HG03175 (cell line): ENCODE results near the gene PDCD2L.
"Not testable (repeated sequence)": the region's sequence is repeated elsewhere in the genome, so short reads cannot be mapped to it uniquely, and the experiment has no call there.

Source experiments
- ATAC-seq: cut with Tn5 transposase; IDR thresholded peaks from one replicate; pipeline ENCODE4 v1.9.1; 2021; ENCODE audit warnings: mild to moderate bottlenecking, moderate library complexity; ENCODE audit not compliant: unreplicated experiment

Gene PDCD2L

DNA sequence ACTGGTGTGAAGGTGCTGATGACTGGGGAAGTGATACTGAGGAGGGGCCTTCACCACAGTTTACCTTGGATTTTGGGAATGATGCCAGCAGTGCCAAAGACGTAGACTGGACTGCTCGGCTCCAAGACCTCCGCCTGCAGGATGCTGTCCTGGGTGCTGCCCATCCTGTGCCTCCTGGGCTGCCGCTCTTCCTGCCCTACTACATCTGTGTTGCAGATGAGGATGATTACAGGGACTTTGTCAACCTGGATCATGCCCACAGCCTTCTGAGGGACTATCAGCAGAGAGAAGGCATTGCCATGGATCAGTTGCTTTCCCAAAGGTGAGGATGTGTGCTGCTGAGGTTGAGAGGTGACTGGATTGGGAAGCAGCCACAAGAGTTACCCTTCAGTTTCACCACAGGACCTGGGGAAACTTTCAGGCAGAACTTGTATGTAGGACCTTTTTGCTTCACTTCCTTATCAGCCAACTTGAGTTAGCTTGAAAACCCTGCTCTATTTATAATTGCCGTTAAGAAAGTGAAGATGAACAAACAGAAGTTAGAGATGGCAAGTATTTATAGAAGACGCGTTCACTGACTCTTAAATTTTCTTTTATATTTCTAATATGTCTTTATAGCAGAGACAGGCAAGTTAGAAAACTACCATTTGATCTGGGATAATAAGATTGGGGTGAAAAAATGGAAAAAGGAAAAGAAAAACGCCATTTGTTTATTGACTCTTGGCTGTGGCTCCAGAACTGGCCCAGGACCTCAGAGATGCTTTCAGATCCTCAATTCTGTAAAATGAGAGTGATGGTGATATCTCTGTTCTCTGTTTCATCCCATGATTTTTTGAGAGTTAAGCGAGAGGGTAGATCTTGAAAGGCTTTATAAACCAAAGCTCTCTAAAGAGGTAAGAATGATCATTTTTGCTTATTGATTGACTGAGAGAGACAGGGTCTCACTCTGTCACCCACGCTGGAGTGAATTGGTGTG is 5.3 kb downstream of the PDCD2L start:
- no peak for ATAC-seq

DNA sequence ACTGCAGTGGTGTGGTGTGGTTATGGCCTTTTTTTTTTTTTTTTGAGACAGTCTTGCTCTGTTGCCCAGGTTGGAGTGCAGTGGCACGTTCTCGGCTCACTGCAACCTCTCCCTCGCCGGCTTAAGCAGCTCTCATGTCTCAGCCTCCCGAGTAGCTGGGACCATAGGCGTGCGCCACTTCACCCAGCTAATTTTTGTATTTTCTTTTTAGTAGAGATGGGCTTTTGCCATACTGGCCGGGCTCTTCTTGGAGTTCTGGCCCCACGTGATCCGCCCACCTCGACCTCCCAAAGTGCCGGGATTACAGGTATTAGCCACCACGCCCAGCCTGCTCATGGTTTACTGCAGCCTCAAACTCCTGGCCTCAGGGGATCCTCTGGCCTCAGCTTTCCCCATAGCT is 7.0 kb downstream of the PDCD2L start:
- ATAC-seq: no peak

DNA sequence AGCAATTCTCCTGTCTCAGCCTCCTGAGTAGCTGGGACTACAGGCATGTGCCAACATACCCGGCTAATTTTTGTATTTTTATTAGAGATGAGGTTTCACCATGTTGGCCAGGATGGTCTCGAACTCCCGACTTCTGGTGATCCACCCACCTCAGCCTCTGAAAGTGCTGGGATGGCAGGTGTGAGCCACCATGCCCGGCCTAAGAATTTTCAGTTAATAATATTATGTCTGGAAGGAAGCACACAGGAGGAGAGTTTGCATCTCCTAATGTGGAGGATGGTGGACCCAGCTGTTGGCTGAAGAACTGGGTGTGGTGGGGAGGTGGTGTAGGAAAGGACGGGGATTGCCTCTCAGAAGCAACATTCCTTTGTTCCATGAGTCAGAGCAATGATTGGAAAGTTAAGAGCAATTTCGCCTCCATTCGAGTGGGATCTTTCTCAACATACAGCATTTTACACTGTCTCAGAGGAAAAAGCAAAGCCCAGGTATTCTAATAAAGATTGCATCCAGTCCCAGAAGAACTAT is 11.9 kb downstream of the PDCD2L start:
- ATAC-seq: no peak

DNA sequence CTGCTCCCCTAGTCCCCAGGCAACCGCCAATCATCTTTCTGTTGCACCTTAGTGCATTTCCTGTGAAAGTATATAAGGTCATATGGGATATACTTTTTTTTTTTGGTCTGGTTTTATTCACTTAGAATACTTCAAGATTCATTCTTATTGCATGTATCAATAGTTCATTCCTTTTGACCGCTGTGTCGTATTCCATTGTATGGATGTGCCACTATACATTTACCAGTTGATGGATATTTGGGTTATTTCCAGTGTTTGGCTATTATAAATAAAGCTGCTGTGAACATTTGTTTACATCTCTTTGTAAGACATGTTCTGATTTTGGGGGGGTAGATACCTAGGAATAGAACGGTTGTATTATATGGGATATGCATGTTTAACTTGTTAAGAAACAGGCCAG is 14.1 kb downstream of the PDCD2L start:
- no peak for ATAC-seq

DNA sequence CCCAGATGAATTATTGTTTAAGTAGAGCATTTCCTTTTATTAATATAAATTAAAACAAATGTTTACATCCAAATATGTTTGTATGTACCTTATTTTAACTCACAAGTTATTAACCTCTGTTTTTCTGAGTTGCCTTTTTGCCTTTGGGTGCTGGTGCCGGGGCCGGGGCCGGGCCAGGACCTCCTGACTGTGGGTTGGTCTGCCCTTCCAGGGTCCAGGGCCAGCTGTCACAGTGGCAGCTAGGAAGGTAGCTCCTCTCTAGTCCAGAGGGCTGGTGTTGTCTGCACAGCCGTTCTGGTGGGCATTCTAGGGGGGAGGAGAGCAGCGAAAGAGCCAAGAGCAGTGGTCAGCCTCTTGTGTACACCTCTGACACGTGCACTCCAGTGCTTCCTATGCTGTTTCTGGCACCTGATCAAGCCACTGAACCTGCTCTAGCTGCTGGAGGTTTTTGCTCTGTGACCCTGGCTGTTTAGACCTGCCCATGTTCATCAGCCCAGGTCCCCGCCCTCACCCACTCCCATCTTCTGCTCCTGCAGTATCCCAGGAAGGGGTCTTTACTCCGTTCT is 22.0 kb downstream of the PDCD2L start:
- ATAC-seq: no peak

DNA sequence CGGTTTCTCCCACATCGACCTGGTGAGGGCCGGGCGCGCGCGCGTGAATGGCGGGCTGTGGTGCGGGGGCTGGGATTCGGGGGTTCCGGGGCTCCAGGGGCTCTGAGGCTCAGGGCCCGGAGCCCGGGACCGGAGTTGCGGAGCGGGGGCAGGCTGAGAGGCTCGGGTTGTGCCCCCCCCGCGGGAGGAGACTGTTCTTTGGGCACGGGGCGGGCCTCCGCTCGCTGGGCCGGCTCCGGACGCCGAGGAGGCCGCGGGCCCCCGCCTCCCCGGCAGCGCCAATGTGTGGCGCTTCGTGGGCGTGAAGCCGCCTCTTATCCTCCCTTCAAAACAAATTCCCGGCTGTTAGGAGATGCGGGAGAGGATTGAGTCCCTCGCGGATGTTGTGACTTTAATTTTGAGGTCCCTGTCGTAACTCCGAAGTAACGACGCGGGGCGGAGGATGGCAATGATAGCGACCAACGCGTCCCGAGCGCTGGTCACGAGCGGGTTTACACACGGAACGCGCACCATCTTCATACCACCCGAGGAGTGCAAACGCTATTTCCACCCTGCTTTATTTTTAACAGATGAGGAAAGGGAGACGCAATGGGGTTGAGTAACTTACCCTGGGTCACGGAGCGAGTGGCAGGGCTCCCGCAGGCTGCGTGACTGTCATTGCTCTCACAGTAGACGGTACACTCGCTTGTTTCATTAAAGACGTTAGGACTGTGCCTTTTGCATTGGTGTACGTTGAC is 24.5 kb downstream of the PDCD2L start:
- ATAC-seq: peak; percentile 34

DNA sequence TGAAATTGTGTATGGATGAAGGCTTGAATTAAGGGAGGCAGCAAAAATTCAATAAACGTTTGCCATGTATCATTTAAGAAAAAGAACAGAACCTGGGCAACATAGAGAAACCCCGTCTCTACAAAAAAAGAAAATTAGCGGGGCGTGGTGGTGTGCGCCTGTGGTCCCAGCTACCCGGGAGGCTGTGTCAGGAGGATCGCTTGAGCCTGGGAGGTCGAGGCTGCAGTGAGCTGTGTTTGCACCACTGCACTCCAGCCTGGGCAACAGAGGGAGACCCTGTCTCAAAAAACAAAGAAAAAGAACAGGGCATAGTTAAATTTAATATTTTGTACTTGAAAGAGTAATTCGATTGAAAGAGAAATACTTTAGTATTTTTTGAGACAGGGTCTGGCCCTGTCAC is 25.4 kb downstream of the PDCD2L start:
- ATAC-seq: no peak

DNA sequence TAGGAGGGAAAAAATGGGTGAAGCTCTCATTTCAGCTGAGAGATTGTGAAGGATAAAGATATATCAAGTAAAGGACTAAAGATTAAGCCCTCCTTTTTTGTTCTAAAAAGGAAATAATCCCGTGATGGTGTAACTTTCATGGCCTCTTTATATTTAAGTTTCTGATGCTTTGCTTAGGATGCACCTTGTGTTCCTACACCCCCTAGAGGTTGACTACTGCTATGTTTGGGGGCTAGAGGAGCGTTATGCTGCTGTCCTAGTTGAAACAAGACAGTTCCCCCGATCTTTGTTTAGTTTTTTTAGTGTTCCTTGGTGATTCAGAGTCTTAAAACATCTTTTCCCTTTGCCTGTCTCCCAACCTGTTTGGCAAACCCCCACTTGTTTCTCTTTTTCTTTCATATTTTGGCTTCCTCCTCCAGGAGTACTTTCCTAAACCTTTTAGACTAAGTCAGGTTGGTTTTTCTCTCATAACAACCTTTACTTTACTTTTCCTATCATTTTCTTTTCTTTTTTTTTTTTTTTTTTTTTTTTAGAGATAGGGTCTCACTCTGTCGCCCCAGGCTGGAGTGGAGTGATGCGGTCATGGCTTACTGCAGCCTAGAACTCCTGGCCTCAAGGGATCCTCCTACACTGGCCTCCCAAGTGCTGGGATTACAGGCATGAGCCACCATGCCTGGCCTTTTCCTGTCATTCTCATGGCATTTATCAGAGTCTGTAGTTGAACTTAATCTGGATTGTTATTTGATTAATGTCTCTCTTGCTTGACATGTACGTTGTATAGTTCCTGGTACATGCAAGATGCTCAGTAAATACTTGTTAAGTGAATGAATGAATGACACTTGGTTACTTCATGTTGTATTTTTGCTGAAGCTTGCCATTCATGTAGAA is 26.8 kb downstream of the PDCD2L start:
- ATAC-seq: peak; percentile 66

DNA sequence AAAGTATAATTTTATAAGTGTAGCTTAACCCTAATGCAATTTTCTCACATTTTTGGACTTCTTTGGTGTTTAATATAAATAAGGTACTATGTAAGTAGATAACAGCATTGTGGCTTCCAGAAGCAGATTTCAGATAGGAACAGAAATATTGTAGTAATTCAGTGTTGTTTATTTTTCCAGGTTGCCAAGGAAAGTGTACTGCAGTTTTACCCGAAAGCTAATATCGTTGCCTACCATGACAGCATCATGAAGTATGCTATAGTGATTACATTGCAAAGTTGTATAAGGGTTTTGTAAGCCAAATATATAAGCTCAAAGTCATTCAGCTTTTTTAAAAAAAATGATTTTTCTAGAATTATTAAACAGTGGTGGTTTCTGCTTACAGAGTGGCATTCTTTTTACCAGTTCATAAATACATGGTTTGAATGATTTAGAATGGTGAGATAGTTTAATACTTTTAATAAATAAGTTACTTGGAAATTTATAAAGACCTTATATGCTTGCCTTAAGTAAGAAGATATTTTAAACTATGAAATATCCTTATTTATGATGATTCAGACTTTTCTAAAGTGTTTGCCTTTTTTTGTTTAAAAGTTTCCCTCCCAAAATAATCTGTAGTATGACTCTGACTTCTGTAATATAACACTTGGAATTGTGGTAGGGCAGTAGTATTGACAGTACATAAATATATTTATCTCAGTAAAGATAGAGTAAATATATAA is 27.6 kb downstream of the PDCD2L start:
- no peak for ATAC-seq

DNA sequence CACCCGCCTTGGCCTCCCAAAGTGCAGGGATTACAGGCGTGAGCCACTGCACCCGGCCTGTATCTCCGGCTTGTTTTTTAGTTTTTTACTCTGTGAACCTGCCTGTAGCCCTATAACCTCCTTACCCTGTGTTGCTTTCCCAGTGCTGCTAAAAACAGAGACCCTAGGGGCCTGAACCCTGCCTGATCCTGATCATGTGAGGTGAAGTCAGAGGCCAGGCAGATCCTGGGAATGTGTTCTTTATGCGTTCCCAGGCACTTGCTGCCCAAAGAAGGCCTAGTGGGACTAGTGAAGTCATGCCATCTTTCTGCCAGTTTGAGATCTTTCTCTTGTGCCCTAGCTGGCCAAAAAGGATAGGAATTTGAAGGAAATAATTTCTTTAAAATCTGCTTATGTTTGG is 28.6 kb downstream of the PDCD2L start:
- no peak for ATAC-seq

DNA sequence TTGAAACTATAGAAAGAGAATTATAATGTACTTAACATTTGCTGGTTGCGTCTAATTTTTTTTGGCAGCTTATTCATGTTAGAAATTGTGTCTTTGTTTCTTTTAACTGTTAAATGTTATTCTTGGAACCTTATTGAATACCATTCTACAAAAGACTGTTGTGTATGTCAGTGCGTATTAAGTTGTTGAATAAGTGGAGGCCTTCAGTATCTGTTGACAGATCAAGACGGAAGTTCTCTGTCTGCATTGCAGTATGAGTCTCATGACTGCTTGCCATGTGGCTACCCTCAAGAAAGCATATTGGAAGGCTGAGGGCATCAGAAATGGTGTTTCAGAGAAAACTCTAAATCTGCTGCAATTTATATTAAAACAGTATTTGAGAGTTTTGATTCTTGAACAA is 32.5 kb downstream of the PDCD2L start:
- no peak for ATAC-seq

DNA sequence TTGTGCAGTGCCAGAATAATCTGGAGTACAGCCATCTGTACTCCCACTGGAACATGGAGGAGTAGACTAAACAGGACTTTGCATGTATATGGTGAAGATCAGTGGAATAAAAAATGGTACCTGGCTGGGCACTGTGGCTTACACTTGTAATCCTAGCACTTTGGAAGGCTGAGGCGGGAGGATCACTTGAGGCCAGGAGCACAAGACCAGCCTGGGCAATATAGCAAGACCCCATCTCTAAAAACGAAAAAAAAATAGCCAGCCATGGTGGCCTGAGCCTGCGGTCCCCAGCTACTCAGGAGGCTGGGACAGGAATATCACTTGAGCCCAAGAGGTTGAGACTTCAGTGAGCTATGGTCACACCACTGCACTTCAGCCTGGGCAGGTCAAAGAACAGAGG is 44.0 kb downstream of the PDCD2L start:
- ATAC-seq: no peak

DNA sequence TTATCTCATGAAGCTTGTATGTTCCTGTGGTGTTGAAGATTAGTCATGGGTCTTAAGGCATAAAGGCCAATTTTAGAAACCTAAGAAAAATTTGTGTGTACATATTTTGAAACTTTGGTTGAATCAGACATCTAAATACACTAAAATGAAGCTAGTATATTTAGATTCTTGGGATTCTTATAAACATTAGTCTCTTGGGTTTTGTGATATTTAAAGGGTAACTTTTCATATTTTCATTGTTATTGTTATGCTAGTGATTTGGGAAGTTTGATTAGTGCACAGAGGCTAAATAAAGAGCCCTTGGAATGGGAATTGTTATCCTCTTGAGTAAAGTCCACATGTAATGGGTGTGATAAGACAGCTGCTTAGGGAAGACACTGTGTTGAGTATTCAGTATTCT is 48.5 kb downstream of the PDCD2L start:
- no peak for ATAC-seq

DNA sequence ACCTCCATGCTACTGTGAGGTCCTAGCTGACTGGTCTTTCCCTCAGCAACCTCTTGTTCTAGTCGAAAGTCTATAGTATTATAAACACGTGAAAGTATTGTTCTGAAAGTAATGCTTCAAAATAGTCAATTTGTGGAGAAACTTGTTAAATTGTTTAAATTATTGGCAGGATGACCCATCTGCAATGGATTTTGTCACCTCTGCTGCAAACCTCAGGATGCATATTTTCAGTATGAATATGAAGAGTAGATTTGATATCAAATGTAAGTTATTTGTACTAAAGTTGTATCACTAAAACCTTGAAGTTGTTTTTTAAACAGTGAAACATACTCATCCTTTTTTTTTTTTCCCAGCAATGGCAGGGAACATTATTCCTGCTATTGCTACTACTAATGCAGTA is 49.9 kb downstream of the PDCD2L start:
- ATAC-seq: no peak

DNA sequence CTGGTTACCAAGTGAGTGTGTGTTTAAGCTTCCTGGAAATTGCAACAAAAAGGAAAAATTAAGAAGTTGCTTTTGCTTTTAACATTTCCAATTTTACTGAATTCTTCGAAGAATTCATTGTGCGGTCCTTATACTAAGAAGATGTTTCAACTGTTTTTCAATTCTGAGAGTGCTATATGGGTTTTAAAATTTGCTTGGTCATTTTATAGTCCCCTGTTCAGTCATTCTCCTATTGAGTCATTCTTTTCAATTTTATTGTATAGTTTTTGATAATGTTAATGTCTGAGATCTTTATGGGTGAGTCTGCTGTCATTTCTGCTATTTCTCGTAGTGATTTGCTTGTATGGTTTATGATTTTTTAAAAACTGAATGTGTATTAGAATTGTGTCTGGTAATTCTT is 50.5 kb downstream of the PDCD2L start:
- ATAC-seq: no peak

DNA sequence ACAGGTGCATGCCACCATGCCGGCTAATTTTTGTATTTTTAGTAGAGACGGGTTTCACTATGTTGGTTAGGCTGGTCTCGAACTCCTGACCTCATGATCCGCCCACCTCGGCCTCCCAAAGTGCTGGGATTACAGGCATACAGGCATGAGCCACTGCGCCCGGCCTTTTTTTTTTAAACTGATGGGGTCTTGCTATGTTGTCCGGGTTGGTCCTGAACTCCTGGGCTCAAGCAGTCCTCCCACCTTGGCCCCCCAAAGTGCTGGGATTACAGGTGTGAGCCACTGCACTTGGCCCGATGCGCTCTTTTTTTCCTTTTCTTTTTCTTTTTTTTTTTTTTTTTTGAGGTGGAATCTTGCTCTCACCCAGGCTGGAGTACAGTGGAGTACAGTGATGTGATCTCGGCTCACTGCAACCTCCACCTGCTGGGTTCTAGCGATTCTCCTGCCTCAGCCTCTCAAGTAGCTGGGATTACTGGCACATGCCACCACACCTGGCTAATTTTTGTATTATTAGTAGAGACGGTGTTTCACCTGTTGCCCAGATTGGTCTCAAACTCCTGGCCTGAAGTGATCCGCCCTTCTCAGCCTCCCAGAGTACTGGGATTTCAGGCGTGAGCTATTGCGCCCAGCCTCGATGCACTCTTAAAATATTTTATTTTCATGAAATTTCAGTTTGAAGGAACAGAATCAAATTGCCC is 51.7 kb downstream of the PDCD2L start:
- not testable (repeated sequence) for ATAC-seq

DNA sequence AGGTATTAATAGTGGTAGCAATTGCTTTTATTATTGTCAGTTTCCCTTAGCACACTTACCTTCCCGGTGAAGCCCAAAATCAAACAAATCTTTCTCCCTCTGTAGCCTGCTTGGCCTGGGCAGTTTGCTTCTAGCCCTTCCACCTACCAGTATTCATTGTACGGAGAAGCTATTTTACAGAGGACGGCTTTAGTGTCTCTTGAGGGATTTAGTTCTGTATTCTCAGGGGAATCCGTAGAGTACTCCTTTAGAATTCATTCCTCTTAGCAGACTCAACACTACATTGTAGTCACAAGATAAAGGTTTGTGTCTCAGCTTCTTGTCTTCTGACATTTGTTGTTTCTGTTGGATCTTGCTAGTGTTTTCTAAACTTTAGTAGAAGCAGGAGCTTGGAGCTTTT is 53.2 kb downstream of the PDCD2L start:
- ATAC-seq: no peak

DNA sequence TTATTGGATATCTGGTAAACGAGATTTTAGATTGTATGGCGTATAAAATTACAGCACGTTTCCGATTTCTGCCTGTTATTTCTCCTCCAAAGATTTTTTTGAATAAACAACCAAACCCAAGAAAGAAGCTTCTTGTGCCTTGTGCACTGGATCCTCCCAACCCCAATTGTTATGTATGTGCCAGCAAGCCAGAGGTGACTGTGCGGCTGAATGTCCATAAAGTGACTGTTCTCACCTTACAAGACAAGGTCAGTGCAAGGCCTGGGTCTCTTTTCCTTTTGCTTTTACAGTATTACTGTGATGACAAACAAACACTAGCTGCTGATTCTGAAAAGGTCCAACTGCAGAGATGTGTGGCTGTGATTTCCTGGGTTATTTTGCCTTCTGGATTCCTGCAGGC is 54.5 kb downstream of the PDCD2L start:
- no peak for ATAC-seq

DNA sequence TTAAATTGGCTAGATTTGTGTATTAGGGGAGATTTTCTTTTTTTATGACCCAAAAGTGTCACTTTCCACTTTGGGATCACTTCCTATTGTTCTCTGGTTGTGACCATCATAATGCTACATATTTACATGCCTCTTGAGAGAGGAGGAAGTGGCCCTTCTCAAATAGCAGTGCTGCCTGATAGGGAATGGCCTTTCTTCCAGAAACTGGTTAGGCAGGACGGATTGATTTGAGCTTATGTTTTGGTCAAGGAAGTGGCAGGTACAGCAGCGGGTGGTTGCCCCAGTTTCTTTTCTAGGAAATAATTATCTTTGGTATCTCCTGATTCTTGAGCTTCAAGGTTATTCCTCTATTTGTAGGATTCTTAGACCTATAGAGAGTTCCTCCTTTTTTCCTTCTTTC is 55.4 kb downstream of the PDCD2L start:
- no peak for ATAC-seq
